GM18526 (cell line): ENCODE results near the gene LTBP4.
A peak's percentile ranks its signal among the peaks of the same experiment; 100 is the strongest.

Experiments used
- POLR2A ChIP-seq: IDR thresholded peaks from 3 replicates; pipeline ENCODE4 v1.6.1; 2011; ENCODE audit not compliant: insufficient read length; ENCODE audit errors: extremely low read depth

LTBP4 gene

DNA sequence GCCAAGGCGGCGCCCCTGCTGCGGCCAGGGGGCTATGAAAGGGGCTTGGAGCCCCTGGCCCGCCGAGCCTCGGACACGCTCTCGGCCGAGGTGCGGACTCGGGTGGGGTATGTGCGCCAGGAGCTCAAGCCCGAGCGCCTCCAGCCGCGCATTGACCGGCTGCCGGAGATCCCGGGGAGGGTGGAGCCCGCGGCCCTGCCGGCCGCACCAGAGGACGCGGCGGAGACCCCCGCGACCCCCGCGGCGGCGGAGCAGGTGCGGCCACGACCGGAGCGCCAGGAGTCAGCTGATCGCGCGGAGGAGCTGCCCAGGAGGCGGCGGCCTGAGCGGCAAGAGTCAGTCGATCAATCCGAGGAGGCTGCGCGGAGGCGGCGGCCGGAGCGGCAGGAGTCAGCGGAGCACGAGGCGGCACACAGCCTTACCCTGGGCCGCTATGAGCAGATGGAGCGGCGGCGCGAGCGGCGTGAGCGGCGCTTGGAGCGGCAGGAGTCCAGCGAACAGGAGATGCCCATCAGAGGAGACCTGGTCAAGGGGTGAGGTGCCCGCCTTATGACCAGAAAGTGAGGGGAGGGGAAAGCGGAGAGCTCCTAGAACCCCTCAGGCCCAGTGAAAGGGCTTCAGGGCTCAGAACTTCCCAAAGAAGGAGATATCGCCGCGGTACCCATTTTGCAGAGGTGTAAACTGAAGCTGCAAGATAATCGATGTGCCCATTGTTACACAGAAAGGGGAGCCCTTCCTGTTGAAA, 33.2 kb upstream of the LTBP4 start:
- no peak for TF ChIP-seq POLR2A

DNA sequence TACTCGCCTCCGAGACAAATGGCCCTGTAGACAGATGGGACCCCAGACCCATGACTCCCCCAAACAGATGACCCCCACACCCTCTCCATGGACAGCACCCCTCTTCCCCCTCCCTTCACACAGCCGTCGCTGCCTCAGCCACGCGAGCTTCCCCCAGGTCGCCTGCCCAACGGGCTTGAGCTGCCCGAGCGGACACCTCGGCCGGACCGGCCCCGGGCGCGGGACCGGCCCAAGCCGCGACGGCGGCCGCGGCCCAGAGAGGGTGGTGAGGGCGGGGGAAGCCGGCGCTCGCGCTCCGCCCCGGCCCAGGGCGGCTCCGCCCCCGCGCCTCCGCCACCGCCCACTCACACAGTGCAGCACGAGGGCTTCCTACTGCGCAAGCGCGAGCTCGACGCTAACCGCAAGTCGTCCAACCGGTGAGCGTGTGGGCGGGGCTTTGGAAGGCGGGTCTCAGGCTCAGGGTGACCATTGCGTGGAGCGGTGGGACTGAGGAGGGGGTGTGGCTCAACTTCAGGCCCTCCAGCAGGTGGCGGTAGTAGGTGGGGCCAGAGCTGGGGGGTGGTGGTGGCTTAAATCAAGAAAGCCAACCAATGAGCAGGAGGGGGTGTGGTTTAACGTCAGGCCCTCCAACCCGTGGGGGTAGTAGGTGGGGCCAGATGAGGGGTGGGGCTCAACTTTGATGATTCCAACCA, 30.7 kb upstream of the LTBP4 start:
- no peak for TF ChIP-seq POLR2A

DNA sequence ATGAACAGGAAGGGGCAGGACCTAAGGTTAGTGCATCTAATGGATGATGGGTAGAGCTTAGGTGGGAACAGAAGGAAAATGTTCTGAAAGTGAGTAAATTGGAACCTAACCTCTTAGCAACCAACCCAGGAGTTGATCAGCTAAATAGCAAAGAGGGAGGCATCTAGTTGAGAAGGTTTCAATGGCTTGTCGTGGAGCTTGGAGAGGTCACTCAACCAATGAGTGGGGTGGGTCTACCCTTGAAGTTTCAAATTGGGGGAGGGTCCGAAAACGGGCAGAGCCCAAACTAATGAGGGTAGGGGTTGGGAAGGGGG, 30.2 kb upstream of the LTBP4 start:
- TF ChIP-seq POLR2A, result no peak

DNA sequence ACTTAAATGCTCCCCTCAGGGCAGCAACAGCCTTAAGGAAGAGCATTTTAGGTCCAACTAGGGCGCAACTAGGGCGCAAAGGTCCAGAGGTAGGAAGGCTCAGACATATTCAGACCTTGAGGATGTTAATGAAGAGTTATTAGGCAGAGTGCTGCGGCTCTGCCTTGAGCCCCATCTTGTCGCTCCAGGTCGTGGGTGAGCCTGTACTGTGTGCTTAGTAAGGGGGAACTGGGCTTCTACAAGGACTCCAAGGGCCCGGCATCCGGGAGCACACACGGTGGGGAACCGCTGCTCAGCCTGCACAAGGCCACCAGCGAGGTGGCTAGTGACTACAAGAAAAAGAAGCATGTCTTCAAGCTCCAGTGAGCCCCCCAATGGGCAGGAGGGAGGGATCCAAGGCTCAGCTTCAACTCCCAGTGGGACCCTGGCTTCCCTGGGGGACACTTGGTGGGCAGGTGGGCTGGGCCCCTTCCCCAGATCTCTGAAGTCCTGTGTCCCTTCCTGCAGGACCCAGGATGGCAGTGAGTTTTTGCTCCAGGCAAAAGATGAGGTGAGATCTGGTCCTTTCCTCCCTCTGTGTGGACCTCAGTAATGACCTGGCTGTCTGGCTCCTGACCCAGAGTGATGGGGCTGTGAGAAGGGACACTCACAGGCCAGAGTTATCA, 29.2 kb upstream of the LTBP4 start:
- no peak for TF ChIP-seq POLR2A

DNA sequence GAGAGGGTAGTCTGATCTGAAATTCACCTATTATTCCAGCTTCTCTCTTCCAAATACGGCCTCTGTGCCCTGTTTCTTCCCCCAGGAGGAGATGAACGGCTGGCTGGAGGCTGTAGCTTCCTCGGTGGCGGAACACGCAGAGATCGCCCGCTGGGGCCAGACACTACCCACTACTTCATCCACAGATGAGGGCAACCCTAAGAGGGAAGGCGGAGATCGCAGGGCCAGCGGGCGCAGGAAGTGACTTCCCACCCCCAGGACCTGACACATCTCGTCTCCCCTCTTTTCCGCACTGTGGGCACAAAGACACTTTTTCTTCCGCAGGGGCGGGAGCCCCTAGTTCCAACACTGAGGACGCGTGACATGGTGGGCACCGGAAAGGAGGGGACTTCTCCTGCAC, 25.8 kb upstream of the LTBP4 start:
- no peak for TF ChIP-seq POLR2A

DNA sequence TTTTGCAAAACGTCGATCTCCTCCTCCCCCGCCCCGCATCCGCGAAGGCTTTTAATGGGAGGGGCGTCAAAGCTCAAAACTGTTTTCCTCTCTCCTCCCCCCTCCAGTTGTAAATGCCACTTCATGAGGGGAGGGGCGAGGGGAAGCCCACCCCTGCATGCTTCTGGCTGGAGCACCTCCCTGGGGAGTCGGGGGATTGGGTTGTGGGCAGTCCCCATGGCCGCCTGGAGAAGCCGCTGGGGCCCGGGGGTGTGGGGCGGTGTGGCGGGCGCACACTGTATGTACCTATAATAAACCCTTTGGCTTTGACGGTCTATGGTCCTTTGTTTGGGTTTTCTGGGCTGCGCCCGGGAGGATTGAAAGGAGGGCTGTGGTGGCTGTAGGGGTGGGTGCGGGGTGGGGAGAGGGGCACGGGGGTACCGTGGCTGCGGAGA, 25.0 kb upstream of the LTBP4 start:
- no peak for TF ChIP-seq POLR2A

DNA sequence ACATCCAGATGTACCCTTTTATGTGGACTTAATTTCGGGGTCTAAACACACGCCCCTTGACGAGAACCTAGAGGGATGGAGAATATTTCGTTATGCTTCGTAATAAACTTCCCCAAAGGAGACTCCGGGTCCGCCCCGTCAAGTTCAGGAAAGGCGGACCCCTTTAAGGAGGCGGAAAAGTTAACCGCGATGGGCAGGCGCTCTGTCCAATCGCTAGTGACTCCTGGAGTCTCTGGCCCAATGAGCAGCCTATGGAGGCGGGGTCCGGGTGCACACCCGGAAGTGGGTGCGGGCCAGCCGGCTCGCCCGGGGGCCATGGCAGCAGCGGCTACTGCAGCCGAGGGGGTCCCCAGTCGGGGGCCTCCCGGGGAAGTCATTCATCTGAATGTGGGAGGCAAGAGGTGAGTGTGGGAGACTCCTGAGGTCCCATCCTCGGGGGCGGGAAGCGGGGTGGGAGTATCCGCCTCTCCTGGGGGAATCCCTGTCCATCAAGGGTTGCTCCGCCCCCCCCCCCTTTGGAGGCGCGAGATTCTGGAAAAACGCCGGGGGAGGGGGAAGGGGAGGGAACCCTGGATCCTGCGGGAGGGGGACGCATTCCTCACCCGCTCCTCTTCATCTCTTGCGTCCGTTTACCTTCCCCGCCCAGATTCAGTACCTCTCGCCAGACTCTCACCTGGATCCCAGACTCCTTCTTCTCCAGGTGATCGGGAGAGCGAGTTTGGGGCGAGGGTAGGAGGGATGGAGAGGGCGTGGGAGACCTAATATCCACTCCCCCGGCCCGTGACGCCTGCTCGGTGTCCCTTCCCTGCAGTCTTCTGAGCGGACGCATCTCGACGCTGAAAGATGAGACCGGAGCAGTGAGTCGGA, 24.4 kb upstream of the LTBP4 start, which contains the start of gene SHKBP1:
Gene SHKBP1 (plus strand): TSS at position 289 of the 867 bp plus-strand sequence. CDS start 27 bp downstream, at position 316.
- peak; percentile 54 for TF ChIP-seq POLR2A

DNA sequence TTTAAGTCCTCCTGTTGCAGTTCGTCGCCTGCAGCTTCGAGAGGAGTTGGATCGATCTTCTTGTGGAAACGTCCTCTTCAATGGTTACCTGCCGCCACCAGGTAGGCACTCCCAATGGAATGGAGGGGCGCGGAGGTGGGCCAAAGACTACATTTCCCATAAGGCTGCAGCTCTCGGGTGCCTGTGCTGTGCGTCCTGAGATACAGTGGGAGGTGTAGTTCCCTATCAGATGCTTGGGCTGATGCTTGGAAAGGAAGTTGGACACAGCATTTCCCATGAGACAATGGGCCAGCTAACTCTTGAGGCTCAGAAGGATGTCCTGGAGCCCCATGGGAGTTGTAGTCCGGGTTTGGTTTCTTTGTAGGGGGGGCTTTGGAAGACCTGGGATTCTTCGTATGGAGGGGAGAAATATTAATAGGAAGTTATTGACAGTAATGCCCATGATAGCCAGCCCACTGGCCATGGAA, 22.7 kb upstream of the LTBP4 start:
- no peak for TF ChIP-seq POLR2A

DNA sequence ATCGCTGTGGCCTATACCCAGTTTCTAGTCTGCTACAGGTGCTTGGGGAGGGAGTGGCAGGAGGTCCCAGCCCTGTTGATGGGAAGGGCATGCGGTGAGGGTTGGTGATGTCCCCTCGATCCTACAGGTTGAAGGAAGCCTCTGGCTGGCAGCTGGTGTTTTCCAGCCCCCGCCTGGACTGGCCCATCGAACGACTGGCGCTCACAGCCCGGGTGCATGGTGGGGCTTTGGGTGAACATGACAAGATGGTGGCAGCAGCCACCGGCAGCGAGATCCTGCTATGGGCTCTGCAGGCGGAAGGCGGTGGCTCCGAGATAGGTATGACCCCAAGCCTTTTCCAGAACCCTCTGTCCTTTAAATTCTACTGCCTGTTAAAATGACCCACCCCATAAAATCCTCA, 20.6 kb upstream of the LTBP4 start:
- TF ChIP-seq POLR2A, result no peak

DNA sequence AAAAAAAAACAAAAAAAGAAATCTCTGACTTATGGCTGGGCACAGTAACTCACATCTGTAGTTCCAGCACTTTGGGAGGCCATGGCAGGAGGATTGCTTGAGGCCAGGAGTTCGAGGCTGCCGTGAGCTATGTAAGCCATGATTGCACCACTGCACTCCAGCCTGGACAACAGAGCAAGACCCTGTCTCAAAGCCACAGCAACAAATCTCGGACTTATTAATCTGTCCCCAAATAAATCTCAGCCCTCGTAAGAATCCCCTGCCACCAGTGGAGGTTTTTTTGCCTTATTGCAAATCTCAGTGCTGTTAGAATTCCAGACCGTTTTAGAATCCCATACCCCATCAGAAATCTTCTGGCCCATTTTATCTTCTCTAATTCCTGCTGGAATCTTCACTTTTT, 19.6 kb upstream of the LTBP4 start:
- TF ChIP-seq POLR2A, result no peak

DNA sequence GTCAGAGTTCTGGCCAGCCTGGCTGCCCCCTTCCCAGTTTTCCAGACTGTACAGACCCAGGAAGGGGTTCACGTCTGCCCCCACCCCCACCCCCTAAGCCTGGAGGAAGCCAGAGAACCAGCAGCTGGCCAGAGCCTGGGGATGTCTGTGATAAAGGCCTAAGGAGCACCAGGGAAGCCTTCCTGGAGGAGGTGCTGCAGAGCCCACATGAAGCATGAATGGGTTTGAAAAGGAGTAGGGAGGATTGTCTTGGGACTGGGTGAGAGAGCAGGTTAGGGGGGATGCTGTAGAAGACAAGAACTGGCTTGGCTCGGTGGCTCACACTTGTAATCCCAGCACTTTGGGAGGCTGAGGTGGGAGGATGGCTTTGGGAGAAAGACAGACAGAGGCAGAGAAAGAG, 18.7 kb upstream of the LTBP4 start:
- TF ChIP-seq POLR2A, result no peak

DNA sequence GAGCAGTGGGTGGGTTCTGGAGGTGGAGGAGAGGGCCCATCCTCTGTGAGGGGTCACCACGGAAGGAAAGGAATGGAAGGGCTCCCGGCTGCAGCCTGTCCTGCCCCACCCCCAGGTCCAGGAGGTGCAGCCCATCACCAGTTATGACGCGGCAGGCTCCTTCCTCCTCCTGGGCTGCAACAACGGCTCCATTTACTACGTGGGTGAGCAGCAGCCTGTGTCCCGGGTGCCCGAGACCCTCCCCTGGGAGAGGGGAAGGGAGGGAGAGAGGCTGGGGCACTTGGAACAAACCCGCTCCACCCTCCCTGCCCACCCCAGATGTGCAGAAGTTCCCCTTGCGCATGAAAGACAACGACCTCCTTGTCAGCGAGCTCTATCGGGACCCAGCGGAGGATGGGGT, 17.9 kb upstream of the LTBP4 start:
- no peak for TF ChIP-seq POLR2A

DNA sequence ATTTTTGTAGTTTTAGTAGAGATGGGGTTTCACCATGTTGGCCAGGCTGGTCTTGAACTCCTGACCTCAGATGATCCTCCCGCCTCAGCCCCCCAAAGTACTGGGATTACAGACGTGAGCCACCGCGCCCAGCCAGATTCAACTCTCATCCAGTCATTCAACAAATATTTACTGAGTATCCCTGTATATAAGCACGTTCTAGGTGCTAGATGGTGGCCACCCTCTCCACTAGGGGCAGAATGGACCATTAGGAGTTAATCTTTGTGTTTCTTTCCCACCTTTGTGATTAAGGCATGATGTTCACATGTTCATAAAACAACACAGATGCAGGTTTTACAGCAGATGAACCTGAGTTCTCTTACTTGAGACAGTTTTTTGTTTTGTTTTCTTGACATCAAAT, 17.2 kb upstream of the LTBP4 start:
- TF ChIP-seq POLR2A, result no peak

DNA sequence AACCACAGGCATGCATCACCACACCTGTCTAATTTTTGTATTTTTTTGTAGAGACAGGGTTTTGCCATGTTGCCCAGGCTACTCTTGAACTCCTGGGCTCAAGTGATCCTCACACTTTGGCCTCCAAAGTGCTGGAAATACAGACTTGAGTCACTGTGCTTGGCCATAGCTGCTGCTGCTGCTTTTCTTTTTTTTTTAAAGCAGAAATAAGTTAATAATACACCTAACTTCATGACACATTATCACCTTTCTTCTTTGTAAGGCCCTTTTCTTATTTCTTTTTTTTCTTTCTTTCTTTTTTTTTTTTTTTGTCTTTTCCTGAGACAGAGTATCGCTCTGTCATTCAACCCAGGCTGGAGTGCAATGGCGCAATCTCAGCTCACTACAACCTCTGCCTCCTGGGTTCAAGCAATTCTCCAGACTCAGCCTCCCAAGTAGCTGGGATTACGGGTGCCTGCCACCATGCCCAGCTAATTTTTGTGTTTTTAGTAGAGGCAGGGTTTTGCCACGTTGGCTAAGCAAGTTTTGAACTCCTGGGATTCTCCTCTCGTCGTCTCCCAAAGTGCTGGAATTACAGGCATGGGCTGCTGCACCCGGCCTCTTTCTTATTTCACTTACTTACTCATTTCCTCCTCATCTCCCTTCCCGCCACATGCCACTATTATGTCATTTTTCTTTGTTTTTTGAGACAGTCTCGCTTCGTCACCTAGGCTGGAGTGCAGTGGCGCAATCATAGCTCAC, 15.8 kb upstream of the LTBP4 start:
- no peak for TF ChIP-seq POLR2A

DNA sequence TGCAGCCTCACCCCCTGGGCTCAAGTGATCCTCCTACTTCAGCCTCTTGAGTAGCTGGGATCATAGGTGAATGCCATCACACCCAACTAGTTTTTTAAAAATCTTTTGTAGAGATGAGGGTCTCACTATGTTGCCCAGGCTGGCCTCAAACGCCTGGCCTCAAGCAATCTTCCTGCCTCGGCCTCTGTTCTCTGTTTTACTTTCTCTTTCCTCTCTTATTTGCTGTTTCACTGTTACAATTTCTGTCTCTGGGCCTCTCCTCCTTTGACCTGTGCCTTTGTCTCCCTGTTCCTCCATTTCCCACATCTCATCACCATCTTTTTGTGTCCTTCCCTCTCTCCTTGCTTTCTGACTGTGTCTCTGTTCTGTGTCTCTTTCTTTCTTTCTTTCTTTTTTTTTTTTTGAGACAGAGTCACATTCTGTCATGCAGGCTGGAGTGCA, 15.2 kb upstream of the LTBP4 start:
- TF ChIP-seq POLR2A, result no peak

DNA sequence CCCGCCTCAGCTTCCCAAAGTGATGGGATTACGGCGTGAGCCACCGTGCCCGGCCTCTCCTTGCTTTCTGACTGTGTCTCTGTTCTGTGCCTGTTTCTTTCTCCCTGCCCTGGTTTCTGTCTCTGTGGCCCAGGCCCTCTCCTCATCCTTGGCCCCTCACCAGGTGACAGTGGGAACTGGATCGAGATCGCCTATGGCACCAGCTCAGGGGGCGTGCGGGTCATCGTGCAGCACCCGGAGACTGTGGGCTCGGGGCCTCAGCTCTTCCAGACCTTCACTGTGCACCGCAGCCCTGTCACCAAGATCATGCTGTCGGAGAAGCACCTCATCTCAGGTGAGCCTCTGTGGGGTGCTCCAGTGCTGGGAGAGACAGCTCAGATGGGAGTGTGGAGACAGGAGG, 14.6 kb upstream of the LTBP4 start:
- TF ChIP-seq POLR2A, result no peak
